H1 (cell line): ENCODE results near the gene WDR44. TPM values are rescaled to one million over a fixed set of nuclear protein-coding genes. Genes with fewer than 3 reads are reported as not detected.

Source experiments
- CBX8 ChIP-seq: fragments of 300-800, 300-1000 bp; sonication (generic); IDR thresholded peaks from 2 replicates; pipeline ENCODE4 v1.7.1; 2016; ENCODE audit warnings: low read depth, low read length, borderline replicate concordance
- CHD7 ChIP-seq: fragments of 300-600 bp; sonication (generic); IDR thresholded peaks from 2 replicates; pipeline ENCODE4 v1.7.1; 2012; ENCODE audit warnings: low read length, moderate library complexity, mild to moderate bottlenecking, inconsistent platforms; ENCODE audit not compliant: insufficient replicate concordance
- EP300 ChIP-seq, 2 experiments: IDR thresholded peaks; 1 replicate in 1 of 2; 2 replicates in 1 of 2; pipeline ENCODE4 v1.6.1; 2011 to 2012; ENCODE audit warnings: low read depth in 2 of 2, low read length in 2 of 2, mild to moderate bottlenecking in 2 of 2, borderline replicate concordance in 1 of 2, inconsistent platforms in 1 of 2, moderate library complexity in 1 of 2
- RXRA ChIP-seq: IDR thresholded peaks from 2 replicates; pipeline ENCODE4 v1.6.1; 2011; ENCODE audit warnings: low read depth, mild to moderate bottlenecking, low read length, moderate library complexity; ENCODE audit not compliant: insufficient read depth
- polyA plus RNA-seq, 7 experiments: library from polyadenylated mRNA; depleted of rRNA in 3 of 7; stranded (reverse) in 5 of 7; unstranded in 2 of 7; fragments of >200 nt in 5 of 7; fragments of 200-250 nt in 2 of 7; gene quantifications; 1 replicate in 5 of 7; 2 replicates in 1 of 7; 4 replicates in 1 of 7; pipeline versions ENCODE4 v1.2.1 to v1.2.3, GENCODE V29; 2011 to 2013; ENCODE audit warnings: missing spikeins in 2 of 7, mixed read lengths in 2 of 7
- total RNA-seq: library from RNA; stranded (reverse); fragmentation: NEBNext Ultra II Directional; extraction: Animal tissue kit (Norgen Biotek cat#: 25700); gene quantifications from 2 replicates; pipeline ENCODE4 v1.2.1, GENCODE V29; 2021
- TF ChIP-seq, protein P1 (sequence below): IDR thresholded peaks from 2 replicates; pipeline ENCODE4 v1.6.1; 2011; ENCODE audit warnings: low read depth, mild to moderate bottlenecking, low read length; ENCODE audit not compliant: insufficient read depth

The WDR44 gene
- total and polyA plus RNA-seq, 2 of the 8 experiments (the other 6 are each of a cell fraction or from before 2014, with no cell fraction given) = 5.1 to 17.2 TPM

DNA sequence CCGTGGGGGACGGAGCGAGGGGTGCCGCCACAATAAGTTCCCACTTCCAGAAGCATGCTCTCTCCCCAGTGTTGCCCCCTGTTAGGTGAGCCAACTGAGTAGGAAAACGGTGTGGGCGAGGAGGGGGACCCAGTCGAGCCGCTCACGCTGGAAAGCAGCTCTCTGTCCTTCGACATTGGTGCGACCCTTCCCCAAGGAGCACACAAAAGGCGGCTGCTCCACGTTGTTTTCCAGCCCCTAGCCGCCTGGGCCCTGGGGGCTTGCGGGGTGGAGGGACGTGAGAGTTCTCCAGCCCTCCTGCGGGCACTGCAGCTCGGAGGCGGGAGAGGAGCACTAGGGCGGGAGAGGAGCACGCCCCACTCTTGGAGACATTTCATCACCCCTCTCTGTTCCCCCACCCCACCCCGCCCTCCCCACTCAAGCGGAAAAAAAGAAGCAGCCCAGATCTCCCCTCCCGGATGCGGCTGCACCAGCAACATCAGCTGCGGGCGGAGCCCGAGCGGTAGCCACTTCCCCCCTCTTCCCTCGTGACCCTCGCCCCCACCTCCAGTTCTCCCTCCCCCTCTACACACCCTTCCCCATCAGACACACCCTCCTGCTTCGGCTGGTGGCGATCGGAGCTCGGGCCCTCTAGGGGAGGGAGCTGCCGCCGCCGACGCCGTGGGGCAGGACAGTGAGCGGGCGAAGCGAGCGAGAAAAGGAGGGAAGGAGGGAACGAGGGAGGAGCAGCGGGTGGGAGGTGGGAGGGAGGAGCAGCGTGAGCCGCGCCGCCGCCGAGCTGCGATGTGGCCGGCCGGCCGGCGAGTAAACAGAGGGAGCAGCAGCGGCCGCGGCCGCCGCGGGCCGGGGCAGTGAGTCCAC, 149.4 kb downstream of the WDR44 start, which contains the start of gene DOCK11 (continued):
- TF ChIP-seq, protein P1, sequence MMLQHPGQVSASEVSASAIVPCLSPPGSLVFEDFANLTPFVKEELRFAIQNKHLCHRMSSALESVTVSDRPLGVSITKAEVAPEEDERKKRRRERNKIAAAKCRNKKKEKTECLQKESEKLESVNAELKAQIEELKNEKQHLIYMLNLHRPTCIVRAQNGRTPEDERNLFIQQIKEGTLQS = no peak
- TF ChIP-seq CHD7 (no peak), CBX8 (no peak), RXRA (no peak), EP300 (IDR thresholded peaks at IDR 0.05; ENCODE audit: borderline replicate concordance in 1 of 2, low read depth in 2 of 2, low read length in 2 of 2) (no peak)
